Small intestine (tissue), 7 donors: ENCODE measurements around the gene LRMDA. TPM values are rescaled to one million over a fixed set of nuclear protein-coding genes. Genes with fewer than 3 reads are reported as not detected.

Experiments
- DNase-seq, 2 donors: peaks; one replicate each; pipeline versions ENCODE4 v3.0.0 to v3.0.0-alpha.2; 2013
- FAIRE-seq: peaks from 2 replicates; lab custom pipeline; 2012; peaks lifted over from hg19 to GRCh38; lab: Jason Lieb, UNC
- H3K27ac ChIP-seq, 3 donors: one replicate each; pipeline ENCODE4 v1.5.1; 2013; ENCODE audit warnings: low read length in 2 of 3, mild to moderate bottlenecking in 2 of 3, control low read depth in 1 of 3, inconsistent platforms in 1 of 3, low read depth in 1 of 3, moderate library complexity in 1 of 3
- H3K27me3 ChIP-seq, 3 donors: one replicate each; pipeline ENCODE4 v1.6.1; 2013; ENCODE audit warnings: low read length in 3 of 3, inconsistent platforms in 1 of 3; ENCODE audit not compliant: control insufficient read depth in 3 of 3, insufficient read depth in 3 of 3
- H3K36me3 ChIP-seq, 3 donors: one replicate each; pipeline ENCODE4 v1.6.1; 2013; ENCODE audit warnings: low read length in 3 of 3, inconsistent platforms in 1 of 3, low read depth in 1 of 3, mild to moderate bottlenecking in 1 of 3, moderate library complexity in 1 of 3; ENCODE audit not compliant: control insufficient read depth in 3 of 3, insufficient read depth in 2 of 3
- H3K4me1 ChIP-seq, 3 donors: one replicate each; pipeline ENCODE4 v1.6.1; 2013; ENCODE audit warnings: low read length in 2 of 3, inconsistent platforms in 1 of 3, low read depth in 1 of 3, mild to moderate bottlenecking in 1 of 3, moderate library complexity in 1 of 3; ENCODE audit not compliant: control insufficient read depth in 3 of 3, insufficient read depth in 2 of 3
- H3K4me3 ChIP-seq, 3 donors: one replicate each; pipeline ENCODE4 v1.5.1; 2013; ENCODE audit warnings: low read length in 3 of 3, control low read depth in 1 of 3, inconsistent platforms in 1 of 3, low read depth in 1 of 3, mild to moderate bottlenecking in 1 of 3, moderate library complexity in 1 of 3
- H3K9me3 ChIP-seq, 2 donors: one replicate each; pipeline ENCODE4 v1.6.1; 2013; ENCODE audit warnings: low read depth in 1 of 2, low read length in 1 of 2; ENCODE audit not compliant: control insufficient read depth in 2 of 2, insufficient read depth in 1 of 2
- WGBS, 3 donors: extraction: QIAGEN DNeasy Blood & Tissue Kit; methylation state at CpG; one replicate each; pipeline ENCODE4 v1.1.7; 2013; 5-methylcytosine and 5-hydroxymethylcytosine counted together
- polyA plus RNA-seq, 4 donors: library from polyadenylated mRNA; stranded (reverse) in 3 of 4; unstranded in 1 of 4; fragments of 200-250 nt in 3 of 4; fragments of 120-200 nt in 1 of 4; gene quantifications; one replicate each; pipeline versions ENCODE4 v1.2.1 to v1.2.3, GENCODE V29; 2013
- donor health status: healthy with polysubstance abuse.
- donor health status: control.
- donor health status: control.
- donor health status: Bipolar disorder and iron deficiency.
- donor health status: healthy.

LRMDA gene
- polyA plus RNA-seq, 4 donors, result 5.6 to 16.2 (median 6.0) TPM; not detected in 1

DNA sequence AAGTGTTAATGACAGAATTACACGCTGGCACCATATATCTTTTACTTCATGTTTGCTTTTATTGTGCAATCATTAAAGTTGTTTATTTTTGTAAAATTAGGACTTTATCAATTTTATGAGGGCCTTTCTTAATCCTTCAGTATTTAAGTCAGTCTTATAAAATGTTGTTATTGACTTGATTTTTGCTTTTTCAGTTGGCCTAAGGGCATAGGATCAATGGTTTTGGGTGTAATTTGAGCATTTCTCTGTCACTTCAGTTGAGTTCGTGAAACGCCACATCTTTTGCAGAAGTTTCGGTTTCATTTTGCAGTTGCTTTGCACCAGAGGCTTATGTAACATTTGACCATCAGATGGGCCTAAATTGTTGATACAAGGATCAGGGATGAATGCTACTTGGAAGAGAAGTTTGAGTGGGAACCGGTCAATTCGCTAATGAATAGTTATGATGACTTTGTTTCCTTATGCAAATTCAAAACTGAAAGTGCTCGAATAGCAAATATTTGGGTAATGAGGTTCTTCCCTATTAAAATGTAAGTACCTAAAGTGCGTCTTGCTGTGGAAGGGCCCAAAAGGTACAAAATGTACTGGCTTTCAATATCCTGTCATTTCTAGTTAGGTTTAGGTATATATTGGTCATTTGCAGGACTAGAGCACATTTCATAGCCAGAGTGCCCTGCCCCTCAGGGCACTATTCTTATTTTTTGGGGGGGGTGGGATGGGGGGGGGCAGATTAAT lies 340.9 kb downstream of the LRMDA start:
- WGBS, 3 donors, result 9 to 27% (median 15%) methylated on average over 8 of the region's 8 CpGs
- no peaks in the 10 kb centered on the region for H3K27me3 ChIP-seq
- H3K4me3 ChIP-seq, result peak overlapping the region in 1 of 3 donors; percentile 32
- DNase-seq, result peak; percentile 39 to 71
- H3K27ac ChIP-seq, result peak overlapping the region in 1 of 3 donors; percentile 29
- H3K9me3 ChIP-seq, result no peaks in the 10 kb centered on the region
- peaks cover 0 to 10% (median 0%) of the 10 kb centered on the region in 3 donors for H3K4me1 ChIP-seq
- FAIRE-seq, result no peak
- H3K36me3 ChIP-seq, result no peaks in the 10 kb centered on the region

DNA sequence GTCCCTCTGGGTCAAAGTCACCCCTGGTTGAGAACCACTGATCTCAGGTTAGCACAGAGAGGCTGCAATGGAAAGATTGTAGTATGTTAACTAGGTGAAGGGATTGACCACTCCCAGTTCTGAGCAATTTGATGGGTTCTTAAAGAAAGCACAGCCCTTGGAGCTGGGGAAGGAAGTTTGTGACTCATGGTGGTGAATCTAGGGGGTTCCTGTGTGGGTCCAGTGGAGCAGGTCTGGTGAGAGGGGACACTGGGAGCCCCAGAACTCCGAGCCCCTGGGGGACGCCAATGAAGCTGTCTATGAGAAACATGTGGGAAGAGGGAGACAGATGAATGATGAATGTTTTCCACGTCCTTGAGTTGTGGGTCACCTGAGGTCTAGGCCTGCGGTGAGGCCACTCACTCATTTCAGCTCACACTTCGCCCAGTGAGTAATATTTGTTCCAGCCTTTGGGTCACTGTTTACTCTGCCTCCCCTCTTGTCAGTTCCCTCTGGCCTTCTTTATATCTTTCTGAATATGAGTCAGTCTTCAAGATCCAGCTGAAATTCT lies 341.9 kb downstream of the LRMDA start:
- Histone ChIP-seq H3K27me3 (no peaks in the 10 kb centered on the region), H3K27ac (peak overlapping the region in 1 of 3 donors; percentile 70), H3K4me1 (peaks cover 0 to 11% (median 0%) of the 10 kb centered on the region in 3 donors), H3K4me3 (no peak overlapping the region), H3K9me3 (no peaks in the 10 kb centered on the region), H3K36me3 (no peaks in the 10 kb centered on the region)
- DNase-seq (no peak), FAIRE-seq (no peak)
- 67 to 91% (median 77%) methylated on average over 5 of the region's 5 CpGs for WGBS, 3 donors

GRCh38 chr10:75773813-75774782 lies 342.7 kb downstream of the LRMDA start:
- Histone ChIP-seq H3K27me3 (no peaks in the 10 kb centered on the region), H3K4me1 (peaks cover 0 to 11% (median 0%) of the 10 kb centered on the region in 3 donors), H3K27ac (peak overlapping the region in 1 of 3 donors; percentile 70), H3K36me3 (no peaks in the 10 kb centered on the region), H3K4me3 (no peak overlapping the region), H3K9me3 (no peaks in the 10 kb centered on the region)
- 71 to 90% (median 74%) methylated on average over 3 of the region's 3 CpGs for WGBS, 3 donors
- no peak for FAIRE-seq
- DNase-seq, result no peak

DNA sequence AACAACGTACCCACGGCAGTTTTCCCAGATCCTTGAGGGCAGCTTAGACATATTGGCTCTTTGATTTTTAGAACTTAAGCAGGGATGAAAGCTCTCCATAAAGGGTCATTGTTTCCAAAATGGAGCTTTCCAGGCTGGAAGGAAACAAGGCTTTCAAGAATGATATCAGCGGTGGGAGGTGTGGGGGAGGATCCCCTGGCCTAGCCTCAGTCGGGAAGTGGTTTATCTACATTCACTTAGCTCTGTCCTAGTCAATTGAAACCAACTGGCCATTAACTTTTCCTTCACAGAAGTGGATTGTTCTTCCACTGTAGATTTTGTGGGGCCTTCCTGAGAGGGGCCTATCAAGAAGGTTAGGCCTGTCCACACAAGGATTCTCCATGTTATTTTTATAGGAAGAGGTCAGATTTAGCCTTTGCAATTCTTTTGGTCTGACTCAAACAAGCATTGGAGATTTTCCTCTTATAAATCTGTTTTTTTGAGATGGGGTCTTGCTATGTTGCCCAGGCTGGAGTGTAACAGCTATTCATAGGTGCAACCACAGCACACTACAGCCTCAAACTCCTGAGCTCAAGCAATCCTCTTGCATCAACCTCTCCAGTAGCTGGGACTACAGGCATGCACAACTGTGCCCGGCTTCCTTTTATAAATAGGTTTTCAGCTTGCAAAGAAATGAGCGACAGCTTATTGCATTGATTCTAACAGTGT lies 343.5 kb downstream of the LRMDA start:
- no peak overlapping the region for H3K4me3 ChIP-seq
- no peak for FAIRE-seq
- WGBS, 3 donors, result 80 to 96% (median 87%) methylated on average over 6 of the region's 6 CpGs
- peaks cover 0 to 11% (median 0%) of the 10 kb centered on the region in 3 donors for H3K4me1 ChIP-seq
- no peak overlapping the region for H3K27ac ChIP-seq
- no peaks in the 10 kb centered on the region for H3K27me3 ChIP-seq
- H3K36me3 ChIP-seq, result no peaks in the 10 kb centered on the region
- no peak for DNase-seq
- no peaks in the 10 kb centered on the region for H3K9me3 ChIP-seq

- WGBS, 3 donors, result 13 to 50% (median 20%) methylated on average over 9 of the region's 9 CpGs
- H3K27ac ChIP-seq, result no peak overlapping the region
- no peaks in the 10 kb centered on the region for H3K36me3 ChIP-seq
- H3K4me1 ChIP-seq, result peaks cover 0 to 7% (median 0%) of the 10 kb centered on the region in 3 donors
- DNase-seq, result peak in 1 of 2 donors; percentile 15
- no peak overlapping the region for H3K4me3 ChIP-seq
- no peaks in the 10 kb centered on the region for H3K27me3 ChIP-seq
- no peaks in the 10 kb centered on the region for H3K9me3 ChIP-seq
- no peak for FAIRE-seq
These were observed 345.5 kb downstream of the LRMDA start for GRCh38 chr10:75776738-75777504.

GRCh38 chr10:75778665-75779064 lies 347.2 kb downstream of the LRMDA start:
- DNase-seq (no peak), FAIRE-seq (no peak)
- H3K9me3 ChIP-seq, result no peaks in the 10 kb centered on the region
- no peak overlapping the region for H3K27ac ChIP-seq
- H3K4me3 ChIP-seq, result no peak overlapping the region
- no peaks in the 10 kb centered on the region for H3K36me3 ChIP-seq
- H3K27me3 ChIP-seq, result no peaks in the 10 kb centered on the region
- peaks cover 0 to 7% (median 0%) of the 10 kb centered on the region in 3 donors for H3K4me1 ChIP-seq

DNA sequence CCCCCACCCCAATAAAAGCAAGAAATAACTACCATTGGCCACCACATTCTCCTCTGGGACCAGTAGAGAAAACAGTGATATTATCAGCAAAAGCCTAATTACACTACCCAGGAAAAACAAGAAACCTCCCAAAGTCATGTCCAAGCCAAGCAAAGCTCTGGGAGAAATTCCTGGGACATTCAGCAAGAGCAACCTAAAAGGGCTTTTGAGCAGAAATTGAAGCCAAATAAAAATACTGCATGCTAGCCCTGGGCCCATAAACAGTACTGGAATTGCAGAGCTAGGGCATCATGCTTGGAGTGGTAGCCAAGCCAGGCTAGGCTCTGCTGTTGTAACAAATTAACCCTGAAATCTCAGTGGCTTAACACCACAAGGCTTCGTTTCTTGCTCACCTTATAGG lies 347.9 kb downstream of the LRMDA start:
- no peak for DNase-seq
- no peaks in the 10 kb centered on the region for H3K36me3 ChIP-seq
- no peak for FAIRE-seq
- 81 to 92% (median 81%) methylated on average over 1 of the region's 1 CpG for WGBS, 3 donors
- peaks cover 0 to 7% (median 0%) of the 10 kb centered on the region in 3 donors for H3K4me1 ChIP-seq
- H3K27ac ChIP-seq, result no peak overlapping the region
- no peaks in the 10 kb centered on the region for H3K9me3 ChIP-seq
- no peak overlapping the region for H3K4me3 ChIP-seq
- H3K27me3 ChIP-seq, result no peaks in the 10 kb centered on the region
